Measurements from ENCODE around the gene NUTM2G. TPM values are rescaled to one million over a fixed set of nuclear protein-coding genes. Genes with fewer than 3 reads are reported as not detected.

NUTM2G gene, protein sequence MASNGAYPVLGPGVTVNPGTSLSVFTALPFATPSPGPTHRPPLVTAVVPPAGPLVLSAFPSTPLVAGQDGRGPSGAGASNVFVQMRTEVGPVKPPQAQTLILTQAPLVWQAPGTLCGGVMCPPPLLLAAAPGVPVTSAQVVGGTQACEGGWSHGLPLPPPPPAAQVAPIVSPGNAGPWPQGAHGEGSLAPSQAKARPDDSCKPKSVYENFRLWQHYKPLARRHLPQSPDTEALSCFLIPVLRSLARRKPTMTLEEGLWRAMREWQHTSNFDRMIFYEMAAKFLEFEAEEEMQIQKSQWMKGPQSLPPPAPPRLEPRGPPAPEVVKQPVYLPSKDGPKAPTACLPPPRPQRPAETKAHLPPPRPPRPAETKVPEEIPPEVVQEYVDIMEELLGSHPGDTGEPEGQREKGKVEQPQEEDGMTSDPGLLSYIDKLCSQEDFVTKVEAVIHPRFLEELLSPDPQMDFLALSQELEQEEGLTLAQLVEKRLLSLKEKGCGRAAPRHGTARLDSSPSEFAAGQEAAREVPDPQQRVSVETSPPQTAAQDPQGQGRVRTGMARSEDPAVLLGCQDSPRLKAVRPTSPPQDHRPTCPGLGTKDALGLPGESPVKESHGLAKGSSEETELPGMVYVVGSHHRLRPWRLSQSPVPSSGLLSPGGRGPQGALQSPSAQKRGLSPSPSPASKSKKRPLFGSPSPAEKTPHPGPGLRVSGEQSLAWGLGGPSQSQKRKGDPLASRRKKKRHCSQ
- total RNA-seq: not detected in 2 replicates

GRCh38 chr9:96928543-96928942, at the start of gene NUTM2G:
Gene NUTM2G (plus strand): TSS chr9:96928843. CDS start chr9:96929025, 182 bp downstream.

Other genes with a start within 250 kb of the NUTM2G start
- gene ZNF510, start 150.8 kb upstream of the NUTM2G start, total RNA-seq: 11.7 and 16.0 TPM in 2 replicates
- 3.3 and 3.5 TPM in 2 replicates for gene ZNF782, start 74.3 kb upstream of the NUTM2G start, total RNA-seq
- gene CTSV, start 110.3 kb downstream of the NUTM2G start, total RNA-seq: 0.30 and 0.74 TPM in 2 replicates

Measured in smooth muscle cell of the umbilical artery (primary cell).